Caco-2 (cell line): ENCODE results near the gene CAPN5. TPM values are rescaled to one million over a fixed set of nuclear protein-coding genes. Genes with fewer than 3 reads are reported as not detected.

ENCODE experiments used
- BruUV-seq: library from RNA; stranded (reverse); fragments of 400-500 nt; replicated peaks from 2 replicates; lab custom pipeline; 2021; lab: Mats Ljungman, UMichigan
- CTCF ChIA-PET: fragments of 300-600 bp; sonication (Branson Sonifier 250); formaldehyde crosslinking; loops from one replicate; lab custom pipeline; 2022; ENCODE audit warnings: antibody characterized with exemption; lab: Charles Lee
- POLR2A ChIA-PET: fragments of 300-600 bp; sonication (Branson Sonifier 250); formaldehyde crosslinking; loops from one replicate; lab custom pipeline; 2022; ENCODE audit warnings: antibody characterized with exemption; lab: Charles Lee
- DNase-seq, 2 experiments: peaks; one replicate each; pipeline versions ENCODE4 v3.0.0 to v3.0.0-alpha.2; 2020 to 2022
- H3K27me3 ChIP-seq: replicated peaks from 2 replicates; pipeline ENCODE4 v1.6.0; 2011; ENCODE audit warnings: low read length; ENCODE audit not compliant: control insufficient read depth, insufficient read depth
- H3K36me3 ChIP-seq: 2 replicates; pipeline ENCODE4 v1.5.1; 2011; ENCODE audit warnings: low read length; ENCODE audit not compliant: control insufficient read depth, insufficient read depth
- H3K4me1 ChIP-seq: fragments of 250-450 bp; sonication (Bioruptor Pico); 2 replicates; pipeline ENCODE4 v1.5.1; 2020; ENCODE audit warnings: mild to moderate bottlenecking
- H3K4me3 ChIP-seq: 2 replicates; pipeline ENCODE4 v1.5.1; 2011; ENCODE audit warnings: low read depth, mild to moderate bottlenecking, control low read depth, low read length
- H3K9me3 ChIP-seq: fragments of 250-450 bp; sonication (Bioruptor Pico); 2 replicates; pipeline ENCODE4 v1.5.1; 2020; ENCODE audit warnings: mild to moderate bottlenecking, moderate library complexity
- H3K27ac Mint-ChIP-seq: one replicate; pipeline ENCODE4 v1.8.0; 2022; ENCODE audit warnings: mixed read lengths; ENCODE audit not compliant: unreplicated experiment
- H3K27me3 Mint-ChIP-seq: one replicate; pipeline ENCODE4 v1.8.0; 2022; ENCODE audit warnings: mixed read lengths; ENCODE audit not compliant: insufficient read depth, unreplicated experiment
- H3K36me3 Mint-ChIP-seq: one replicate; pipeline ENCODE4 v1.8.0; 2022; ENCODE audit warnings: mild to moderate bottlenecking, mixed read lengths; ENCODE audit not compliant: insufficient read depth, unreplicated experiment
- H3K4me1 Mint-ChIP-seq: one replicate; pipeline ENCODE4 v1.8.0; 2022; ENCODE audit warnings: low read depth, mixed read lengths; ENCODE audit not compliant: unreplicated experiment
- H3K4me3 Mint-ChIP-seq: one replicate; pipeline ENCODE4 v1.8.0; 2022; ENCODE audit warnings: mild to moderate bottlenecking, moderate library complexity, mixed read lengths; ENCODE audit not compliant: unreplicated experiment
- H3K9me3 Mint-ChIP-seq: one replicate; pipeline ENCODE4 v1.8.0; 2022; ENCODE audit warnings: mixed read lengths; ENCODE audit not compliant: unreplicated experiment
- CTCF ChIP-seq, 2 experiments: fragments of 200-600 bp in 1 of 2; IDR thresholded peaks; 1 replicate in 1 of 2; 2 replicates in 1 of 2; pipeline versions ENCODE4 v1.5.1 to v1.8.0; 2011 to 2022; ENCODE audit warnings: antibody characterized with exemption in 1 of 2, control low read depth in 1 of 2, inconsistent platforms in 1 of 2, low read depth in 1 of 2, low read length in 1 of 2, mild to moderate bottlenecking in 1 of 2, moderate library complexity in 1 of 2; ENCODE audit not compliant: insufficient read depth in 1 of 2, severe bottlenecking in 1 of 2, unreplicated experiment in 1 of 2
- intact Hi-C: fragments of 100-400 bp; cut with micrococcal nuclease; formaldehyde crosslinking; loops from one replicate; pipeline ENCODE4 v1.10.0; 2022; ENCODE audit not compliant: unreplicated experiment
- total RNA-seq: library from RNA; stranded (reverse); gene quantifications from 2 replicates; pipeline ENCODE4 v1.2.3, GENCODE V29; 2022

Gene CAPN5
- total RNA-seq, 1 experiment from 2014 or later, result 21.2 TPM

DNA sequence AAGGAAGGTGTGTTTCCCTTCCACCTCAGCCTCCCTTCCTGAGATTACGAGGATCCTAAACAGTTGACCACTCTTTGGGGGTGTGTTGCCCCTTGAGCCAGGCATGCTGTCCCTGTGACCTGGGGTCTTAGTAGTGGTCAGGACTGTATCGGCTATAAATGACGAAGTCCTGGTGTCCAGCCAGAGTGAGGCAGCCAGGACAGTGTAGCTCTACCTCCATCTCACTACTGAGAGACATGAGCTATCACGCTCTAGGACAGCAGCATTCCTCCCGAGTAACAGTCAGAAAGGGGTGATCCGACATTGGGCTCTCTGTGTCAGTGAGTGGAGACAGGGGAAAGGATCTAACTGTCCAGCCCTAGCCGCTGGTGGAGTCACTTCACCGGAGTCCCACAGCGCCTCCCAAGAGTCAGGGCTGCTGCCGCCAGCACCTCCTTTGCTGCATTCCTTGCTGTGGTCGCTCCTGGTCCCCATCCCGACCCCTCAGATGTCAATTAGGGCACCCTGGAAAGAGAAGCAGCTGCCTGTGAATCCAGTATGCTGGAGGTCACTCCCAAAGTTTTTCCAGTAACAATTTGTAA lies 35.8 kb upstream of the CAPN5 start:
- DNase-seq, result no peak
- Mint-ChIP-seq H3K27me3 (no peaks in the 10 kb centered on the region), H3K9me3 (no peaks in the 10 kb centered on the region), H3K4me1 (peaks cover 27% of the 10 kb centered on the region), H3K36me3 (no peaks in the 10 kb centered on the region), H3K4me3 (no peak overlapping the region), H3K27ac (no peak overlapping the region)
- Histone ChIP-seq H3K27me3 (no peaks in the 10 kb centered on the region), H3K36me3 (no peaks in the 10 kb centered on the region), H3K9me3 (no peaks in the 10 kb centered on the region), H3K4me3 (no peak overlapping the region), H3K4me1 (peaks cover 36% of the 10 kb centered on the region)
- POLR2A ChIA-PET, result no interaction called here
- CTCF ChIA-PET, result interaction anchor here (0.6 to 3.2 kb wide), 5 partner anchors 15 to 1204 kb away, joined by 3 to 9 read pairs (median 4); no protein-coding TSS in a partner anchor
- intact Hi-C loops, result no loop called here
- no peak for TF ChIP-seq CTCF (IDR thresholded peaks at IDR 0.05; ENCODE audit: insufficient read depth in 1 of 2, low read depth in 1 of 2, low read length in 1 of 2, severe bottlenecking in 1 of 2, unreplicated experiment in 1 of 2)
- BruUV-seq, result no TSS peak

DNA sequence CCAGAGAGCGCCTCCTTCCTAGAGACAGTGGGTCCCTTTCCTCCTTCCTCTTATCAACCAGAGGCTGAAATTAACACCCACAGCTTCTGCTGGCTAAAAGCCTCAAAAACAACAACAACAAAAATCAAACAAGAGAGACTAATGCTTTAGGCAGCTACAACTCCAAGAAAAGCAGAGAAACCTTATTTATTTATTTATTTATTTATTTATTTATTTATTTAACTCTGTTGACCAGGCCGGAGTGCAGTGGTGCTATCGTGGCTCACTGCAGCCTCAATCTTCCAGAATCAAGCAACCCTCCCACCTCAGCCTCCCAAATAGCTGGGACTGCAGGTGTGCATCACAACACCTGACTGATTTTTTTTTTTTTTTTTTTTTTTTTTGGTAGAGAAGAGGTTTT lies 35.2 kb upstream of the CAPN5 start:
- no peak overlapping the region for H3K4me3 ChIP-seq
- TF ChIP-seq CTCF (IDR thresholded peaks at IDR 0.05; ENCODE audit: insufficient read depth in 1 of 2, low read depth in 1 of 2, low read length in 1 of 2, severe bottlenecking in 1 of 2, unreplicated experiment in 1 of 2), result no peak
- H3K27me3 ChIP-seq, result no peaks in the 10 kb centered on the region
- no peaks in the 10 kb centered on the region for H3K9me3 Mint-ChIP-seq
- H3K9me3 ChIP-seq, result no peaks in the 10 kb centered on the region
- H3K4me1 ChIP-seq, result peaks cover 36% of the 10 kb centered on the region
- no peak overlapping the region for H3K4me3 Mint-ChIP-seq
- H3K36me3 Mint-ChIP-seq, result no peaks in the 10 kb centered on the region
- ChIA-PET CTCF (interaction anchor here (0.6 kb wide), 1 partner anchor 16 kb away, joined by 3 read pairs; no protein-coding TSS in a partner anchor), POLR2A (no interaction called here)
- no TSS peak for BruUV-seq
- H3K27ac Mint-ChIP-seq, result no peak overlapping the region
- DNase-seq, result no peak
- no peaks in the 10 kb centered on the region for H3K36me3 ChIP-seq
- intact Hi-C loops, result no loop called here
- no peaks in the 10 kb centered on the region for H3K27me3 Mint-ChIP-seq
- H3K4me1 Mint-ChIP-seq, result peaks cover 28% of the 10 kb centered on the region

DNA sequence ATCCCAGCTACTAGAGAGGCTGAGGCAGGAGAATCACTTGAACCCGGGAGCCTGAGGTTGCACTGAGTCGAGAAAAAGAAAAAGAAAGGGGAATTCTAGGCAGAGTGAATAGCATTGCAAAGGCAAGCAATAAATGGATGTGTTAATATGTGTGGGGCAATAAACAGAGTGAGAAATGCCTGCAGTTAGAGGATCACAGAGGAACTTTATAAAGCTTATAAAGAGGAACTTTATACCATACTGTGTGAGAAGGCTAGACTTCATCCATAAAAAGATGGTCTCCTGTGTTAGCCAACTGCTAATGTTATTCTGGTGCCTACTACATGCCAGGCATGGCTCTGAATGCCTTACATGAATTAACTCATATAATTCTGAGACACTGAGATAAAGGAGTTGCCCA lies 31.7 kb upstream of the CAPN5 start:
- H3K4me1 Mint-ChIP-seq, result peaks cover 39% of the 10 kb centered on the region
- peaks cover 30% of the 10 kb centered on the region for H3K4me1 ChIP-seq
- intact Hi-C loops, result no loop called here
- POLR2A ChIA-PET, result no interaction called here
- CTCF ChIA-PET, result interaction anchor here (1.3 to 4.8 kb wide), 4 partner anchors 10 to 301 kb away, joined by 4 to 47 read pairs (median 32); no protein-coding TSS in a partner anchor
- H3K27ac Mint-ChIP-seq, result no peak overlapping the region
- H3K4me3 ChIP-seq, result no peak overlapping the region
- no peak for DNase-seq
- no peaks in the 10 kb centered on the region for H3K36me3 ChIP-seq
- peaks cover 11% of the 10 kb centered on the region for H3K9me3 Mint-ChIP-seq
- BruUV-seq, result no TSS peak
- no peaks in the 10 kb centered on the region for H3K27me3 ChIP-seq
- H3K9me3 ChIP-seq, result no peaks in the 10 kb centered on the region
- peaks cover 10% of the 10 kb centered on the region for H3K36me3 Mint-ChIP-seq
- H3K27me3 Mint-ChIP-seq, result no peaks in the 10 kb centered on the region
- no peak for TF ChIP-seq CTCF (IDR thresholded peaks at IDR 0.05; ENCODE audit: insufficient read depth in 1 of 2, low read depth in 1 of 2, low read length in 1 of 2, severe bottlenecking in 1 of 2, unreplicated experiment in 1 of 2)
- no peak overlapping the region for H3K4me3 Mint-ChIP-seq
